ENCODE measurements around the gene VTN.

VTN gene, protein sequence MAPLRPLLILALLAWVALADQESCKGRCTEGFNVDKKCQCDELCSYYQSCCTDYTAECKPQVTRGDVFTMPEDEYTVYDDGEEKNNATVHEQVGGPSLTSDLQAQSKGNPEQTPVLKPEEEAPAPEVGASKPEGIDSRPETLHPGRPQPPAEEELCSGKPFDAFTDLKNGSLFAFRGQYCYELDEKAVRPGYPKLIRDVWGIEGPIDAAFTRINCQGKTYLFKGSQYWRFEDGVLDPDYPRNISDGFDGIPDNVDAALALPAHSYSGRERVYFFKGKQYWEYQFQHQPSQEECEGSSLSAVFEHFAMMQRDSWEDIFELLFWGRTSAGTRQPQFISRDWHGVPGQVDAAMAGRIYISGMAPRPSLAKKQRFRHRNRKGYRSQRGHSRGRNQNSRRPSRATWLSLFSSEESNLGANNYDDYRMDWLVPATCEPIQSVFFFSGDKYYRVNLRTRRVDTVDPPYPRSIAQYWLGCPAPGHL

GRCh38 chr17:28370035-28370743 lies at the start of gene VTN:
Gene VTN, minus strand, starts transcription at chr17:28370307. Its CDS starts 104 bp downstream, at chr17:28370203.
- DNase-seq = no peak

DNA sequence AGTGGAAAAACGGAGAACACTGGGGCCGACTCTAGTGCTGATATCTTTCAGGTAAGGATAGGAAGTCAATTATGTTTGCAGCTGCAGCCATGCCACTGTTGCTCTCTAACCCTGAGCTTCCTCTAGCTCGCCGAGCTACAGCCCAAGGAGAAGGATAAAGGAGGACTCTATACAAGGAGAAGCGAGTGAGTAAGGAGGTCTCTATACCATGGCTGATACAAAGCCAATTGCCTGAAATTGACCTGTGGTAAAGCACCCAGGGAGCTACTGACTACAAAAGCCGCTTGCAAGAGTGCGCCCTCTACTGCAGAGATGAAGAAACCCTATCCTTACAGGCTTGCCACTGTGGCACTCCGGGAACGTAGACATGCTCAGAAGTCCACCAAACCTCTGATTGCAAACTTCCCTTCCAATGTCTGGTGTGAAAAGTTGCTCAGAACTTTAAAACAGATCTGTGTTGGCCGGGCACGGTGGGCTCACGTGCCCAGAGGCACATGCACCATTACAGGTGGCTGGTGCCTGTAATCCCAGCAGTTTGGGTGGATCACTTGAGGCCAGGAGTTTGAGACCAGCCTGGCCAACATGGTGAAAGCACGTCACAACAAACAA lies 46.7 kb upstream of the VTN start:
- DNase-seq = peak in 15 of 51 donors; percentile 7 to 43 (median 23)

DNA sequence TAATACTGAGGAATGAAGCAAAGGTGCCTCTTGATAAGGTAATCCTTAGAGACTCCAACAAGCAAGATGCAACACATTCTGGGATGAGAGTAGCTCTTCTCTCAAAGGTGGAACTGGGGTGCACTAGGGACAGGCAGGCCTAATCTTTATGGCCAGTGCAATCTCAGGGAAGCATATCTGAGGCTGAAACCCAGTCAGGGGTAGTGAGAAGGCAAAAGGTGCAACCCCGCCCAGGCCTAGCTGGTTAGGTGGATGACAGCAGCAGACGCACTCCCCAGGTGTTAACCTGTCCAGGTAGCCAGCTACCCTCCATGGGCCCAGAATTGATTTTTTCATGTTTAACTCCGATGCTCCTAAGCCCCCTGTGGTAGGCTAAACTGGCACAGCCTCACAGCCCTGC lies 45.8 kb upstream of the VTN start:
- DNase-seq = no peak

DNA sequence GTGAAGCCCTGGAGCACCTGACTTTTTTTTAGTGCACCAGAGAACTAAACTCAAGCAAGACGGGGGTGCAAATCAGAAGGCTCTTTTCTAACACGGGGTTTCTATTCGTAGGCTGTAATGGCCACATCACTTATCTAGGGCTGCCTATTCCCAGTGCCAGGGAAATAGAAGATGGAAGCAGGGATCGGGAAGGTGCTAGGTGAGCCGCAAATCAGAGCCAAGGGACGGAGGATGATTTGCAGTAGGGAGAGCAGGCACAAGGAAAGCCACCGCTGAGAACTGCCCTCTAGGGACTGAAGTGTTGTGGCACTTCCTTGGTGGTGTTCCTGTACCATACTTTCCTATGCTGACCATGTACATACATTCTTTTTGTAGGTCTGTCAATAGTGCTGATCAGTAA lies 43.7 kb upstream of the VTN start:
- DNase-seq = no peak

- DNase-seq = no peak
These were observed 42.0 kb upstream of the VTN start for GRCh38 chr17:28412099-28412498.

DNA sequence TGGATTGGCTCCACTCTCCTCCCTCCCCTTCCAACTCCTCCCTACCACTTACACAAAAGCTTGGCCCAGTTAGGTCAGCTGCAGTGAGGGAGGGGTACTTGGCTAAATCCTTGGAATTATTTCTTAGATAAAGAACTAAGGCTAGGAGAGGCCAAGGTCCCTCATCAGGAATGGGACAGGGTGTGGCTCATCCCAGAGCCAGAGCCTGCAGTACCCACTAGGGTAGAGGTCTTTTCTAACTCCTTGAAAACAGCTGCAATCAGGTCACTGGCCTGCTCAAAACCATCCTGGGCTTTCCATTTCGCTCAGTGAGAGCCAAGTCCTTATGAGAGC lies 37.8 kb upstream of the VTN start:
- DNase-seq = no peak

DNA sequence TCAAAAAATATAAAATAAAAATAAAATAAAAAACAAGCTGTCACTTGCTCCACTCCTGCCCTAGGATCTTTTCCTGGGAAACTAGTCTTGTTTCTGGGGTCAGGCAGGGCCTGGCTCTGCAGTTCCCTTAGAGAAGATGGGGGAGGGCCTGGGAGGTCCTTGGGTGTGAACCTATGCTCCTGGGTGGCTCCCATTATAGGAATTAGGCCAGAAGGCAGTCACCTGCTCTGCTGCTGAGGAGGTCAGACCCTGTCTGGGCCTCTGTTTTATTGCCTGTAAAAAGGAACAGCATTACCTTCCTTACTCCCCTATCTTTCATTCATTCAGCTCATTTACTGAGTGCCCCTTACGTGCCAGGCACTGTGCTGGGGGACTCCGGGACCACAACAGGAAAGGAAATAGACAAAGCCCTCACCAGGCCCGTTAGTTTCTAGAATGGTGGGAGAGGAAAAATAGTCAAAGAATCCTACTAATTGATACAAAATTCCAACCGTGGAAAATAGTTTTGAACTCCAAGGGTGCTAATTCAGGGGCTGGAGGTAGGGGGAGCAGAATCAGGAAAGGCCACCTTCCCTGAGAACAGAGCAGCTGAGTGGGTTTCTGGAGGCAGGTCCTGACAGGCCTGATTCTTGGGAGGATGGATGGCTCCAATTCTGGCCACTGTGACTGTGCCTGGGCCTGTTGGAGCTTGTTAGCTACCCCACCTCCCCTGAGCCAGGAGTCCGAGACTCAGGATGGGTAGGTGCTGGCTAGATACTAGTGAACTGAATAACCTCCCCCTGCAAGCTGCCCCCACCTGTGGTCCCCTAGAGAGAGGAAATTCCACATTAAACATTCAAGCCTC lies 37.2 kb upstream of the VTN start:
- DNase-seq = no peak

DNA sequence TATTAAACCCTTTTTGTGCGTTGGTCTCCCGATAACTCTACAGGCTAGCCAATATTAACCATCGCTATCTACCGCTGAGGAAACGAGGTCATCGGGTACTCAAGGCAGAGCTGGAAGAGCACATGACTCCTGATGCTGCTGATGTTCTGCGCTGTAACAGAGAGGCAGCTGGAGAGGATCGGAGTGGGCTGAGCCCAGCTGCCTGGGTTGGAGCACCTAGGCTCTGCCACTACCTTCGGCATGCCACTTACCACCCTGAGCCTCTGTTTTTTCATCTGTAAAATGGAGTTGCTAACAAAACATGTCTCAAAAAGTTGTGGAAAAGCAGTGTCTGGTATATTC lies 36.3 kb upstream of the VTN start:
- peak in 3 of 51 donors; percentile 15 to 73 (median 29) for DNase-seq

DNA sequence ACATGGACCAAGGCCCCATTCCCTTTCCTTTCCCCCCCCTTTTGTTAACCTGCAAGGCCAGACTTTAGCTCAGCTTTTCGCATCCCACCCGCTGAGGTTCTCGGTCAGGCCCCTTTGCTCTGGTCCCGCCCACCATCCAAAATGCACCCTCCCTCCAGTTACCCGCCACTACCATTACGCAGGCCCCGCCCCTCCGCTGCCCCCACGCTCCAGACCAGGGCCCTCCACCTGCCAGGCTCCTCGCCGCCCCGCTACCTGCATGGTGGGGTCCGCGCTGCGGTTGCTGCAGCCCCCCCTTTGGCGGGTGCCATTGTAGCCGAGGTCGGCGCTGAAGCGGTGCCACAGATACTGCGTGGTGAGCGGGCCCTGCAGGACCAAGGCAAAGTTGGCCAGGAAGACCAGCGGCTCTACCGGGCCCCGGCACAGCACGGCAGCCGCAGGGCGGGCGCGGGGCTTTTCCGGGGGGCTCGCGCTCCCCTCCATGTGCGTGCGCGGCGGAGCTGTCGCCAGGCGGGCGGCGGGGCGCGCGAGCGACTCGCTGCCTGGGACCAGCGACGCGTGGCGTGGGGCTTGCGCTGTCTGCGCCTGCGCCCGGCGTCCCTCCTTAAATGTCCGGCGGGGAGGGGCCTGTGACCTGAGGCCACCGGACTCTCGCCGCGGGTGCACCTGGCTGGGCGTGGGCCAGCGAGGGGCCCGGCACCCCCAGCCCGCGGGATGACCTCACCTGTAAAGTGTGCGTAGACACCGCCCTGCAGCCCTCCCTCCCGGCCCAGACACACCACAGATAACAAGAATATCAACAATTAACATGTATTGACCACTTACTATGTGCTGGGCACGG lies 35.7 kb upstream of the VTN start, which contains the start of gene SLC46A1:
SLC46A1 (minus strand) TSS at position 581 of the 841 bp plus-strand sequence; CDS start at position 483, 98 bp downstream.
- peak in 41 of 51 donors; percentile 19 to 80 (median 50) for DNase-seq

- DNase-seq = peak in 10 of 51 donors; percentile 8 to 41 (median 28)
These were observed 34.9 kb upstream of the VTN start for GRCh38 chr17:28404812-28405570.

GRCh38 chr17:28404461-28404811 lies 34.3 kb upstream of the VTN start:
- DNase-seq = no peak

DNA sequence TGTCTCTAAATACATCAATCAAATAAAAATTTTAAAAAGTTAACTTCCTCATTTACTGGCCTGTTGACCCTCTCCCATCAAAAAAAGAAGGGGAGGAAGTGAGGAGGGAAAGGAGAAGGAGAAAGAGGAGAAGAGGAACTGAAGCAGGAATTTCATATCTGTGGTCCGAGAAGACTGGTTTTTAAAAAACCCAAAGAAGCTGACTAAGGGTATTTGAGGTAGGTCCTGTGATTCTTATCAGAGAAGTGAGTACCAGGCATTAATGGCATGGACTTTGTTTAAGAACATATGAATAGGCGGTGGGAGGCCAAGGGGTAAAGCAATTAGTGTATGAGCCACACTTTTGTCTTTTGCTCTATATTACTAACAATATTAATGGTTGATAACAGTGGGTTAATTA lies 33.9 kb upstream of the VTN start:
- no peak for DNase-seq

DNA sequence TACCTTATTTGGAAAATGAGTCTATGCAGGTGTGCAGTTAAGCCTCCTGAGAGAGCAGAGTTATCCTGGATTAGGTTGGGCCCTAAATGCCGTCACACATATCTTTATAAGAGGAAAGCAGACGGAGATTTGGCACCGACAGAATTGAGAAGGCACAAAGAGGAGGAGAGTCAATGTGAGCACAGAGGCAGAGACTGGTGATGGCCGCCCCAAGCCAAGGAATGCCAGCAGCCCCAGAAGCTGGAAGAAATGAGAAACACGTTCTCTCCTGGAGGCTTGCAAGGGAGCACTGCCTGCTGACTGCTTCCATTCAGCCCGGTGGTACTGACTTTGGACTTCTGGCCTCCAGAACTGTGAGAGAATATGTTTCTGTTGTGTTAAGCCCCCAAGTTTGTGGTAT lies 32.7 kb upstream of the VTN start:
- DNase-seq = no peak

DNA sequence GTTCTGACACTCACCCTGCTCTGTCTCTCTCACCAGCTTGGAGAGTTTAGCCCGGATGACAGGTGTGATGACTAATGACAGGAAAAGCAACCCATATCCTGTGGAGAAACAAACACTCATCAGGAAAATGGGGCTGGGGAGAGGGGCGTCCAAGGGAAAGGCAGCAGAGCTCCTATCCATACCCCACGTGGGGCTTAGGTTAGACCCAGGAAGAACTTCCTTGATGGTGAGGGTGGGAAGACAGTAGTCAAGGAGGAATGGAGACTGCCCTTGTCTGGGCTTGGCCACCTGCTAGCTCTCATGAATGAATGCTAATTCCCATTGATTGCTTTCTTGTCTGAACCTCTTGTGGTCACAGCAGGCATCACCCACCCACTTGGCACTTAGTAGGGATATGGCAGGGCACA lies 32.1 kb upstream of the VTN start:
- DNase-seq = no peak

GRCh38 chr17:28399808-28400207 lies 29.7 kb upstream of the VTN start:
- DNase-seq = no peak

DNA sequence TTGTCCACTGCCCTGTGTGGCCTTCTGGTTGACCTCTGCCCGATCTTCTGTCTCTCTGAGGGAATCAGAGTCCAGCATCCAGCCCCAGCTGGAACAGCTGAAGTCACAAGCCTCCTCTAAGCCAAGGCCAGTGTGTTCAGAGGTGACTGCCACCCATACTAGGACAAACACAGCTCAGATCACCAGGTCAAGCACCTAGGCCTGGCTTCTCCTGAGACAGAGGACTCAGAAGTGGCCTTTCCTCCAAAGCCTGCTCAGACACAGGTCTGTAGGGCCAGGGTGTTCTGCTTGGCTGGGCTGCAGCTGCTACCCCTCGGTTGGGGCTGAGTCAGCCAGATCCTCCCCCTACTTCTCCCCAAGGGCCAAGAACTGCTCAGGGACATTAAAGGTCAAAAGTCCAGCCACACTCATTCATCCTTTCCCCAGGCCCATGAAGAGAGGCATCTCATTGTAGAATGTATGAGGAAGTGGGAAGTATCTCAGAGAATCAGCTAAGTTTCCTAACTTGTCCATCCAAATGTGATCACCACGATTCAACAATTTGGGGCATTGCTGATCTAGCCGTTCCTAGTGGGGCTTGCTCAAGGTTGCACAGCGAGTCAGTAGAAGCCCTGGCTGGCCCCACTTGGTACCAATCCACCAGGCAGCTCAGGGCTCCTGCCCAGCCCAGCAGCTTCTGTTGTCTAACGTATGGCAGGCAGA lies 28.3 kb upstream of the VTN start:
- no peak for DNase-seq

- no peak for DNase-seq
These were observed 27.7 kb upstream of the VTN start for GRCh38 chr17:28397687-28398279.

- no peak for DNase-seq
These were observed 27.2 kb upstream of the VTN start for GRCh38 chr17:28397275-28397674.
